HepG2 (cell line): ENCODE measurements around the gene CAPN9. TPM values are rescaled to one million over a fixed set of nuclear protein-coding genes. Genes with fewer than 3 reads are reported as not detected.

Experiments used
- ARID3A ChIP-seq: IDR thresholded peaks from 2 replicates; pipeline ENCODE4 v1.6.1; 2012; ENCODE audit warnings: low read depth, low read length, improper control_type of control experiment
- CC2D1A ChIP-seq: sonication (generic); formaldehyde crosslinking; IDR thresholded peaks from 2 replicates; pipeline ENCODE4 v1.8.1; 2023; ENCODE audit warnings: mild to moderate bottlenecking, missing genetic modification reagents
- CHD2 ChIP-seq: IDR thresholded peaks from 2 replicates; pipeline ENCODE4 v1.6.1; 2011; ENCODE audit warnings: low read depth, low read length, improper control_type of control experiment
- DNMT1 ChIP-seq: sonication (generic); formaldehyde crosslinking; IDR thresholded peaks from 2 replicates; pipeline ENCODE4 v1.5.1; 2020; ENCODE audit warnings: mild to moderate bottlenecking, missing genetic modification reagents
- FLYWCH1 ChIP-seq: sonication (generic); formaldehyde crosslinking; IDR thresholded peaks from 2 replicates; pipeline ENCODE4 v1.8.1; 2023; ENCODE audit warnings: mild to moderate bottlenecking, missing genetic modification reagents
- GABPB1 ChIP-seq: IDR thresholded peaks from 2 replicates; pipeline ENCODE4 v1.6.1; 2016; ENCODE audit warnings: mild to moderate bottlenecking, missing genetic modification reagents, moderate library complexity, missing compliant biosample characterization
- HES4 ChIP-seq: sonication (generic); formaldehyde crosslinking; IDR thresholded peaks from 2 replicates; pipeline ENCODE4 v1.9.0; 2021; ENCODE audit warnings: mild to moderate bottlenecking, missing genetic modification reagents, borderline replicate concordance
- KDM5B ChIP-seq: sonication (generic); formaldehyde crosslinking; IDR thresholded peaks from 2 replicates; pipeline ENCODE4 v1.4.0; 2020; ENCODE audit warnings: missing genetic modification reagents, mild to moderate bottlenecking, borderline replicate concordance
- LRRFIP1 ChIP-seq: sonication (generic); formaldehyde crosslinking; conservative IDR thresholded peaks from 2 replicates; pipeline ENCODE4 v1.4.0; 2020; ENCODE audit warnings: missing genetic modification reagents
- MBNL3 ChIP-seq: fragments of 250-450 bp; sonication (Bioruptor Pico); conservative IDR thresholded peaks from 2 replicates; pipeline ENCODE4 v1.8.0; 2022; ENCODE audit warnings: mild to moderate bottlenecking, inconsistent platforms
- NFE2L1 ChIP-seq: sonication (generic); formaldehyde crosslinking; IDR thresholded peaks from 2 replicates; pipeline ENCODE4 v1.4.0; 2020; ENCODE audit warnings: missing genetic modification reagents, mild to moderate bottlenecking, borderline replicate concordance
- NFE2L2 ChIP-seq: fragments of 150-350 bp; IDR thresholded peaks from 2 replicates; pipeline ENCODE4 v1.6.1; 2014; ENCODE audit warnings: low read length
- NR0B2 ChIP-seq: sonication (generic); formaldehyde crosslinking; IDR thresholded peaks from 2 replicates; pipeline ENCODE4 v1.4.0; 2020; ENCODE audit warnings: mild to moderate bottlenecking, missing genetic modification reagents
- PRDM4 ChIP-seq: sonication (generic); formaldehyde crosslinking; IDR thresholded peaks from 2 replicates; pipeline ENCODE4 v1.9.0; 2021; ENCODE audit warnings: missing genetic modification reagents, borderline replicate concordance
- PRMT3 ChIP-seq: sonication (generic); formaldehyde crosslinking; IDR thresholded peaks from 2 replicates; pipeline ENCODE4 v1.8.1; 2022; ENCODE audit warnings: low read depth, mild to moderate bottlenecking, moderate library complexity, missing genetic modification reagents, borderline replicate concordance
- SP5 ChIP-seq: IDR thresholded peaks from 2 replicates; pipeline ENCODE4 v1.6.1; 2016; ENCODE audit warnings: low read depth, borderline replicate concordance
- TBX3 ChIP-seq: fragments of 450-650 bp; IDR thresholded peaks from 2 replicates; pipeline ENCODE4 v1.6.1; 2017; ENCODE audit warnings: antibody characterized with exemption, mild to moderate bottlenecking, inconsistent platforms, borderline replicate concordance
- ZBTB3 ChIP-seq: sonication (generic); formaldehyde crosslinking; IDR thresholded peaks from 2 replicates; pipeline ENCODE4 v1.4.0; 2020; ENCODE audit warnings: low read depth, mild to moderate bottlenecking, moderate library complexity, missing genetic modification reagents, borderline replicate concordance
- ZZZ3 ChIP-seq: sonication (generic); formaldehyde crosslinking; IDR thresholded peaks from 2 replicates; pipeline ENCODE4 v1.4.0; 2020; ENCODE audit warnings: missing genetic modification reagents, mild to moderate bottlenecking, borderline replicate concordance
- polyA plus RNA-seq, 8 experiments: library from polyadenylated mRNA; depleted of rRNA in 3 of 8; stranded (reverse) in 7 of 8; unstranded in 1 of 8; fragments of >200 nt; fragmentation: Illumina TruSeq in 4 of 8; extraction: Trizol in 4 of 8; gene quantifications; 2 replicates each; pipeline versions ENCODE4 v1.2.1 to v1.2.3, GENCODE V29; 2011 to 2016; ENCODE audit warnings: low read depth in 4 of 8, missing spikeins in 1 of 8, mixed read lengths in 1 of 8; ENCODE audit not compliant: insufficient read depth in 1 of 8
- total RNA-seq, 5 experiments: library from RNA; depleted of rRNA; stranded (reverse); fragments of >200 nt; fragmentation: Illumina TruSeq; extraction: Trizol; gene quantifications; 2 replicates each; pipeline ENCODE4 v1.2.3, GENCODE V29; 2016; ENCODE audit warnings: low read depth in 1 of 5

The CAPN9 gene
- total and polyA plus RNA-seq, 2 of the 13 experiments (the other 11 are each of a cell fraction or from before 2014, with no cell fraction given): 0.04 to 0.31 TPM

- TF ChIP-seq PRDM4 (CRISPR knock-in tag): no peak
- TF ChIP-seq GABPB1 (CRISPR knock-in tag): peak; percentile 84
- TF ChIP-seq PRMT3 (CRISPR knock-in tag): peak; percentile 85
- TF ChIP-seq ZZZ3 (CRISPR knock-in tag): peak; percentile 85
- TF ChIP-seq SP5: peak; percentile 69
- TF ChIP-seq FLYWCH1 (CRISPR knock-in tag): no peak
- peak; percentile 31; the same call in 1 of the 2 replicates for TF ChIP-seq TBX3
- TF ChIP-seq NFE2L2: no peak
- peak; percentile 75; the same call in 1 of the 2 replicates for TF ChIP-seq ZBTB3
- peak; percentile 61 for TF ChIP-seq ARID3A
- TF ChIP-seq MBNL3 (CRISPR knock-in tag): no peak
- TF ChIP-seq NFE2L1 (CRISPR knock-in tag): no peak
- TF ChIP-seq KDM5B (CRISPR knock-in tag): peak; percentile 97
- peak; percentile 58; the same call in 1 of the 2 replicates for TF ChIP-seq DNMT1 (CRISPR knock-in tag)
- TF ChIP-seq HES4 (CRISPR knock-in tag): peak; percentile 35; the same call in 1 of the 2 replicates
- TF ChIP-seq NR0B2 (CRISPR knock-in tag): peak; percentile 79; the same call in 1 of the 2 replicates
- no peak for TF ChIP-seq LRRFIP1 (CRISPR knock-in tag)
- TF ChIP-seq CHD2: peak; percentile 37; the same call in 1 of the 2 replicates
- no peak for TF ChIP-seq CC2D1A (CRISPR knock-in tag)
These were observed 33.0 kb upstream of the CAPN9 start, which contains the start of gene AGT (continued) for GRCh38 chr1:230713915-230714764.
